ENCODE results near the gene NCBP2L. TPM values are rescaled to one million over a fixed set of nuclear protein-coding genes. Genes with fewer than 3 reads are reported as not detected.

NCBP2L gene
- total RNA-seq, 1 donor from 2014 or later: not detected

DNA sequence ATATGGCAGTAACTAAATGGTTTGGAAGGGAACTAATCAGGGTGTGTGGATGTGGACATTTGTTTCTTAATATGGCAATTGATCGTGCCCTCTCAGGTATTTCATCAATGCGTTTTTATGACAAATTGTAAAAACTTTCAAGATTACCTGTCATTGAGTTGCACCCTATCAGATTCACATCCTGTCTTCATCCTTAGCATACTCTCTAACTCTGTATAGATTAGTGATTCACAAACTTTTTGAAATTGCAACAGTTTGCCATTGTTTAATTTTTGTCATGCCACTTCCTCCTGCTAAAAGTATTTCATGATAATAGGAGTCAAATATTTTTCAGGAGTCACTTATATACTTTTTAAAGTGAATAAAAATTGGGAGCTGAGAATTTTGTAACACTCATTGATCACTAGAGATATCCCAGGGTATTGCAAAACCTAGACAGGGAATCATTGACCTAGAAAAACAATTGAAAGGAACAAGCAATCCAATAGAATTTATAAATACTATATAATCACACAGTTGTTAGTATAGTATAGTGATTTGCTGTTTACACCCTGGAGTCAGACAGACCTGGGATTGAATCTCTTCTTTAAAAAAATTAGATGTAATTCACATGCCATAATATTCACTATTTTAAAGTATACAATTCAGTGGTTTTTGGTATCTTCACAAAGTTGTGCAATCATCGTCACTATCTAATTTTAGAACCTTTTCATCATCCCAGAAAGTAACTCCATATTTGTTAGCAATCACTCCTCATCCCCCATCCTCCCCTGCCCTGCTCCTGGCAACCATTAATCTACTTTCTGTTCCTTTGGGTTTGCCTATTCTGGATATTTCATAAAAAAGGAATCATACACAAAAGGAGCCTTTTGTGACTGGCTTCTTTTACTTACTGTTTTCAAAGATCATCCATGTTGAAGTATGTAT lies 57.0 kb downstream of the NCBP2L start:
- no peak overlapping the region for H3K4me3 Mint-ChIP-seq
- no peaks in the 10 kb centered on the region for H3K27me3 Mint-ChIP-seq (ENCODE audit: low read depth)
- H3K9me3 Mint-ChIP-seq: peaks cover 22% of the 10 kb centered on the region
- TF ChIP-seq, protein P1, sequence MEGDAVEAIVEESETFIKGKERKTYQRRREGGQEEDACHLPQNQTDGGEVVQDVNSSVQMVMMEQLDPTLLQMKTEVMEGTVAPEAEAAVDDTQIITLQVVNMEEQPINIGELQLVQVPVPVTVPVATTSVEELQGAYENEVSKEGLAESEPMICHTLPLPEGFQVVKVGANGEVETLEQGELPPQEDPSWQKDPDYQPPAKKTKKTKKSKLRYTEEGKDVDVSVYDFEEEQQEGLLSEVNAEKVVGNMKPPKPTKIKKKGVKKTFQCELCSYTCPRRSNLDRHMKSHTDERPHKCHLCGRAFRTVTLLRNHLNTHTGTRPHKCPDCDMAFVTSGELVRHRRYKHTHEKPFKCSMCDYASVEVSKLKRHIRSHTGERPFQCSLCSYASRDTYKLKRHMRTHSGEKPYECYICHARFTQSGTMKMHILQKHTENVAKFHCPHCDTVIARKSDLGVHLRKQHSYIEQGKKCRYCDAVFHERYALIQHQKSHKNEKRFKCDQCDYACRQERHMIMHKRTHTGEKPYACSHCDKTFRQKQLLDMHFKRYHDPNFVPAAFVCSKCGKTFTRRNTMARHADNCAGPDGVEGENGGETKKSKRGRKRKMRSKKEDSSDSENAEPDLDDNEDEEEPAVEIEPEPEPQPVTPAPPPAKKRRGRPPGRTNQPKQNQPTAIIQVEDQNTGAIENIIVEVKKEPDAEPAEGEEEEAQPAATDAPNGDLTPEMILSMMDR (IDR thresholded peaks at IDR 0.05; ENCODE audit: unreplicated experiment): no peak
- H3K36me3 Mint-ChIP-seq: no peaks in the 10 kb centered on the region
- no peak overlapping the region for H3K27ac Mint-ChIP-seq
- H3K4me1 Mint-ChIP-seq: no peaks in the 10 kb centered on the region
- no peak for DNase-seq (ENCODE audit: low spot score in 2 of 2, unreplicated experiment in 2 of 2)

DNA sequence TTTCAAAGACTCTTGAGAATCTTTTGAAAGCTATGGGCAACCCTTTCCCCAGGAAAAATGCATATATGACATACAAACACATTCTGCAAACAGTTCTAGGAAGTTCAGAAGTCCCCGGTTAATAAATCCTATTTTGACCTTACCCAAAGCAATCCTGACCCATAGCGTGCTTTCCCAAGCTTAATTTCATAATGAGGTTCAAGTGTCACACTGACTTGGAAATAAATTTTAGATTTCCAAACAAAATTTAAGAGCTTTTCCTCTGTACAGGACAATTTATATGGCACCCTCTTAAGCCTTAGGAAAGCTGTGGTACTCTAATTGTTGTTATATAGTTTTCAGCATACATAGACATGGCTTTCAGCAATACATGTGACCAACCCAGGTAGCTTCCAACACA lies 59.4 kb downstream of the NCBP2L start:
- H3K4me1 Mint-ChIP-seq: no peaks in the 10 kb centered on the region
- no peak for DNase-seq (ENCODE audit: low spot score in 2 of 2, unreplicated experiment in 2 of 2)
- H3K4me3 Mint-ChIP-seq: no peak overlapping the region
- no peak overlapping the region for H3K27ac Mint-ChIP-seq
- no peaks in the 10 kb centered on the region for H3K27me3 Mint-ChIP-seq (ENCODE audit: low read depth)
- peaks cover 3% of the 10 kb centered on the region for H3K36me3 Mint-ChIP-seq
- TF ChIP-seq, protein P1 (IDR thresholded peaks at IDR 0.05; ENCODE audit: unreplicated experiment): no peak
- H3K9me3 Mint-ChIP-seq: peaks cover 23% of the 10 kb centered on the region

DNA sequence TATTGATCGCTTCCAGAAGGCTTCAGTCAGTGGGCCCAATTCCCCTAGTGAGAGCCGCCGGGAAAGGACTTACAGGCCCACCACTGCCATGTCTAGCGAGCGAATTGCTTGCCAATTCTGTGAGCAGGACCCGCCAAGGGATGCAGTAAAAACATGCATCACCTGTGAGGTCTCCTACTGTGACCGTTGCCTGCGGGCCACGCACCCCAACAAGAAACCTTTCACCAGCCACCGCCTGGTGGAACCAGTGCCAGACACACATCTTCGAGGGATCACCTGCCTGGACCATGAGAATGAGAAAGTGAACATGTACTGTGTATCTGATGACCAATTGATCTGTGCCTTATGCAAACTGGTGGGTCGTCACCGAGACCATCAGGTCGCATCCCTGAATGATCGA lies 63.4 kb downstream of the NCBP2L start:
- Mint-ChIP-seq H3K4me3 (no peak overlapping the region), H3K27me3 (ENCODE audit: low read depth) (no peaks in the 10 kb centered on the region), H3K9me3 (peaks cover 15% of the 10 kb centered on the region), H3K4me1 (no peaks in the 10 kb centered on the region), H3K27ac (no peak overlapping the region), H3K36me3 (peaks cover 3% of the 10 kb centered on the region)
- TF ChIP-seq, protein P1 (IDR thresholded peaks at IDR 0.05; ENCODE audit: unreplicated experiment): no peak
- no peak for DNase-seq (ENCODE audit: low spot score in 2 of 2, unreplicated experiment in 2 of 2)

DNA sequence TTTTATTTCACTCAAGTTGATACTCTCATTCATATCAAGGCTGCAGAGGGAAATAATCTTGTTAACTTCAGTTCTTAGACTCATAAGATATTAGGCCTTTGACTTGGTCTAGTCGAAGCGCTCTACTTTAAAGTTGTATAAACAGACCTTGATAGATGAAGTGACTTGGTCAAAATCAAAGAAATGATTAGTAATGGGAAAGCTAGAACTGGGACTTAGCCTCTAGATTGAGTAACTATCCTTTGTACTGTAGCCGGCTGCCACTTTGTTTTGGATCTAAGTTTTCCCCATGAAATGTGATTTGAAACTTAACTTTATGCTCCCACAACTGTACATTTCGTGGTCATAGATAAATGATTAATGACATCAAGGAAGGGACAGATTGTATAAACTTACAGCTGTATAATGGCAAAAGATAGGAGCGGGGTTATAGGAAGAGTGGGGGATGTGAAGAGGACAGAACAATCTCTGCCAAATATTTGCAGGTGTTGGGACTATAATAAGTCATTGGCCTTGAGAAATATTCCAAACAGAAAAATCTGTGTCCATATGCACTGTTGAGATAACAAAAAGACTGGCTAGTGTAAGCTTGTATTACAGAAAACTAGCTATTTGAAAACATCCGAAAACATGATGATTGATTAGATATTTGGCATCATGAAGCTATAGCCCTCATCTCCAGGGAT lies 65.3 kb downstream of the NCBP2L start:
- TF ChIP-seq, protein P1 (IDR thresholded peaks at IDR 0.05; ENCODE audit: unreplicated experiment): no peak
- Mint-ChIP-seq H3K4me3 (no peak overlapping the region), H3K4me1 (no peaks in the 10 kb centered on the region), H3K27ac (no peak overlapping the region), H3K36me3 (peaks cover 3% of the 10 kb centered on the region), H3K27me3 (ENCODE audit: low read depth) (no peaks in the 10 kb centered on the region), H3K9me3 (peaks cover 9% of the 10 kb centered on the region)
- DNase-seq (ENCODE audit: low spot score in 2 of 2, unreplicated experiment in 2 of 2): no peak

Other genes starting within 250 kb of the NCBP2L start
- gene PRPS1, start 149.2 kb upstream of the NCBP2L start, total RNA-seq: 28.3 to 32.1 TPM (median 30.0 TPM) in 3 replicates
- 32.1 to 37.0 TPM (median 34.4 TPM) in 3 replicates for gene TSC22D3, start 1.9 kb upstream of the NCBP2L start, total RNA-seq
- gene MID2, start 48.1 kb downstream of the NCBP2L start, total RNA-seq: 8.8 to 10.1 TPM (median 9.4 TPM) in 3 replicates
- not detected in 3 replicates for gene TEX13B, start 204.6 kb downstream of the NCBP2L start, total RNA-seq

Data from mesothelial cell of epicardium (in vitro differentiated cells).